Lower lobe of right lung (tissue), 2 donors: ENCODE data around the gene ASIC3. TPM values are rescaled to one million over a fixed set of nuclear protein-coding genes. Genes with fewer than 3 reads are reported as not detected.
"Not testable (repeated sequence)": the region's sequence is repeated elsewhere in the genome, so short reads cannot be mapped to it uniquely, and the experiment has no call there.

ENCODE experiments used
- ATAC-seq, 2 donors: fragments of 200-7000 bp; cut with Tn5 transposase; one replicate each; pipeline ENCODE4 v1.9.1; 2020 to 2022; ENCODE audit warnings: mild to moderate bottlenecking in 2 of 2, moderate library complexity in 2 of 2
- DNase-seq: peaks from one replicate; pipeline ENCODE4 v3.0.0-alpha.2; 2020
- H3K27ac ChIP-seq: fragments of 200-600 bp; one replicate; pipeline ENCODE4 v1.8.0; 2022
- H3K27me3 ChIP-seq: fragments of 200-600 bp; one replicate; pipeline ENCODE4 v1.8.0; 2022; ENCODE audit warnings: low read depth
- H3K36me3 ChIP-seq: fragments of 200-600 bp; one replicate; pipeline ENCODE4 v1.8.0; 2022; ENCODE audit warnings: mild to moderate bottlenecking
- H3K4me1 ChIP-seq: fragments of 200-600 bp; one replicate; pipeline ENCODE4 v1.8.0; 2022
- H3K4me3 ChIP-seq: fragments of 200-600 bp; one replicate; pipeline ENCODE4 v1.8.0; 2022; ENCODE audit warnings: mild to moderate bottlenecking
- H3K9me3 ChIP-seq: fragments of 200-600 bp; one replicate; pipeline ENCODE4 v1.8.0; 2022
- CTCF ChIP-seq: fragments of 200-600 bp; IDR thresholded peaks from one replicate; pipeline ENCODE4 v1.8.0; 2022; ENCODE audit warnings: antibody characterized with exemption, mild to moderate bottlenecking
- intact Hi-C: fragments of 100-400 bp; cut with DNase I; formaldehyde crosslinking; loops from one replicate; pipeline ENCODE4 v1.11.0; 2022
- total RNA-seq: library from RNA; stranded (reverse); fragmentation: NEBNext Ultra II Directional; extraction: Animal tissue kit (Norgen Biotek cat#: 25700); gene quantifications from one replicate; pipeline ENCODE4 v1.2.1, GENCODE V29; 2021
- donor health status: DM: no; HTN: yes; CAD: no; lungs with severe emphysema.

The ASIC3 gene
- total RNA-seq, 1 donor from 2014 or later = 3.7 TPM

- peak; percentile 82 for TF ChIP-seq CTCF
- peak; percentile 57 for ATAC-seq
- H3K9me3 ChIP-seq = no peaks in the 10 kb centered on the region
- H3K4me1 ChIP-seq = peaks cover 64% of the 10 kb centered on the region
- peak; percentile 73 for DNase-seq
- peak overlapping the region; percentile 43 for H3K27ac ChIP-seq
- peak overlapping the region; percentile 29 for H3K4me3 ChIP-seq
- peaks cover 7% of the 10 kb centered on the region for H3K27me3 ChIP-seq
- intact Hi-C loops = no loop called here
- no peaks in the 10 kb centered on the region for H3K36me3 ChIP-seq
These were observed 39.6 kb upstream of the ASIC3 start for GRCh38 chr7:151008511-151009323.

- DNase-seq = no peak
- peak overlapping the region; percentile 62 for H3K27ac ChIP-seq
- peaks cover 13% of the 10 kb centered on the region for H3K27me3 ChIP-seq
- TF ChIP-seq CTCF = no peak
- no peak for ATAC-seq
- no peaks in the 10 kb centered on the region for H3K9me3 ChIP-seq
- H3K4me1 ChIP-seq = peaks cover 64% of the 10 kb centered on the region
- intact Hi-C loops = no loop called here
- no peak overlapping the region for H3K4me3 ChIP-seq
- H3K36me3 ChIP-seq = no peaks in the 10 kb centered on the region
These were observed 38.8 kb upstream of the ASIC3 start for GRCh38 chr7:151009327-151010036.

- intact Hi-C loops = no loop called here
- H3K27me3 ChIP-seq = peaks cover 13% of the 10 kb centered on the region
- peaks cover 64% of the 10 kb centered on the region for H3K4me1 ChIP-seq
These were observed 38.4 kb upstream of the ASIC3 start for GRCh38 chr7:151010037-151010306.

GRCh38 chr7:151010307-151011096 lies 37.8 kb upstream of the ASIC3 start:
- H3K27me3 ChIP-seq = peaks cover 13% of the 10 kb centered on the region
- no peaks in the 10 kb centered on the region for H3K9me3 ChIP-seq
- H3K27ac ChIP-seq = peak overlapping the region; percentile 62
- peaks cover 64% of the 10 kb centered on the region for H3K4me1 ChIP-seq
- no peak for DNase-seq
- peak overlapping the region; percentile 29 for H3K4me3 ChIP-seq
- intact Hi-C loops = no loop called here
- no peaks in the 10 kb centered on the region for H3K36me3 ChIP-seq
- TF ChIP-seq CTCF = no peak
- peak; percentile 42 to 48 for ATAC-seq

More at GRCh38 chr7:151010037-151010306, 38.4 kb upstream of the ASIC3 start:
- ATAC-seq = no peak
- Histone ChIP-seq H3K4me3 (peak overlapping the region; percentile 29), H3K36me3 (no peaks in the 10 kb centered on the region), H3K9me3 (no peaks in the 10 kb centered on the region), H3K27ac (peak overlapping the region; percentile 62)
- TF ChIP-seq CTCF = no peak
- DNase-seq = no peak

GRCh38 chr7:151011097-151011409 lies 37.3 kb upstream of the ASIC3 start:
- peak overlapping the region; percentile 62 for H3K27ac ChIP-seq
- intact Hi-C loops = no loop called here
- no peak for TF ChIP-seq CTCF
- ATAC-seq (peak in 1 of 2 donors; percentile 28), DNase-seq (no peak)
- peaks cover 13% of the 10 kb centered on the region for H3K27me3 ChIP-seq
- no peak overlapping the region for H3K4me3 ChIP-seq
- no peaks in the 10 kb centered on the region for H3K9me3 ChIP-seq
- no peaks in the 10 kb centered on the region for H3K36me3 ChIP-seq
- peaks cover 63% of the 10 kb centered on the region for H3K4me1 ChIP-seq

GRCh38 chr7:151011616-151012015 lies 36.7 kb upstream of the ASIC3 start:
- DNase-seq, intact Hi-C loops, H3K27ac ChIP-seq, ATAC-seq, H3K36me3 ChIP-seq, H3K9me3 ChIP-seq, H3K4me3 ChIP-seq: not testable (repeated sequence)
- H3K27me3 ChIP-seq = peaks cover 13% of the 10 kb centered on the region
- H3K4me1 ChIP-seq = peaks cover 58% of the 10 kb centered on the region
